Myocyte (in vitro differentiated cells): Measurements from ENCODE around the gene SSH2. TPM values are rescaled to one million over a fixed set of nuclear protein-coding genes. Genes with fewer than 3 reads are reported as not detected.
A peak's percentile ranks its signal among the peaks of the same experiment; 100 is the strongest.
"Not testable (repeated sequence)": the region's sequence is repeated elsewhere in the genome, so short reads cannot be mapped to it uniquely, and the experiment has no call there.

ENCODE experiments used
- DNase-seq: peaks from one replicate; pipeline ENCODE4 v3.0.0-alpha.2; 2012; ENCODE audit warnings: low read depth
- polyA plus RNA-seq: library from polyadenylated mRNA; unstranded; fragments of >200 nt; gene quantifications from one replicate; pipeline ENCODE4 v1.2.1, GENCODE V29; 2012; ENCODE audit warnings: missing spikeins
- total RNA-seq: library from RNA; depleted of rRNA; stranded (reverse); fragments of >200 nt; gene quantifications from 2 replicates; pipeline ENCODE4 v1.2.3, GENCODE V29; 2014

SSH2 gene, protein sequence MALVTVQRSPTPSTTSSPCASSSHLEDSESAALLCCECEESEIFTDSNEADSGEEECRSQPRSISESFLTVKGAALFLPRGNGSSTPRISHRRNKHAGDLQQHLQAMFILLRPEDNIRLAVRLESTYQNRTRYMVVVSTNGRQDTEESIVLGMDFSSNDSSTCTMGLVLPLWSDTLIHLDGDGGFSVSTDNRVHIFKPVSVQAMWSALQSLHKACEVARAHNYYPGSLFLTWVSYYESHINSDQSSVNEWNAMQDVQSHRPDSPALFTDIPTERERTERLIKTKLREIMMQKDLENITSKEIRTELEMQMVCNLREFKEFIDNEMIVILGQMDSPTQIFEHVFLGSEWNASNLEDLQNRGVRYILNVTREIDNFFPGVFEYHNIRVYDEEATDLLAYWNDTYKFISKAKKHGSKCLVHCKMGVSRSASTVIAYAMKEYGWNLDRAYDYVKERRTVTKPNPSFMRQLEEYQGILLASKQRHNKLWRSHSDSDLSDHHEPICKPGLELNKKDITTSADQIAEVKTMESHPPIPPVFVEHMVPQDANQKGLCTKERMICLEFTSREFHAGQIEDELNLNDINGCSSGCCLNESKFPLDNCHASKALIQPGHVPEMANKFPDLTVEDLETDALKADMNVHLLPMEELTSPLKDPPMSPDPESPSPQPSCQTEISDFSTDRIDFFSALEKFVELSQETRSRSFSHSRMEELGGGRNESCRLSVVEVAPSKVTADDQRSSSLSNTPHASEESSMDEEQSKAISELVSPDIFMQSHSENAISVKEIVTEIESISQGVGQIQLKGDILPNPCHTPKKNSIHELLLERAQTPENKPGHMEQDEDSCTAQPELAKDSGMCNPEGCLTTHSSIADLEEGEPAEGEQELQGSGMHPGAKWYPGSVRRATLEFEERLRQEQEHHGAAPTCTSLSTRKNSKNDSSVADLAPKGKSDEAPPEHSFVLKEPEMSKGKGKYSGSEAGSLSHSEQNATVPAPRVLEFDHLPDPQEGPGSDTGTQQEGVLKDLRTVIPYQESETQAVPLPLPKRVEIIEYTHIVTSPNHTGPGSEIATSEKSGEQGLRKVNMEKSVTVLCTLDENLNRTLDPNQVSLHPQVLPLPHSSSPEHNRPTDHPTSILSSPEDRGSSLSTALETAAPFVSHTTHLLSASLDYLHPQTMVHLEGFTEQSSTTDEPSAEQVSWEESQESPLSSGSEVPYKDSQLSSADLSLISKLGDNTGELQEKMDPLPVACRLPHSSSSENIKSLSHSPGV (N-terminal part only)
- total RNA-seq: 21.5 and 26.7 TPM in 2 replicates
- polyA plus RNA-seq: 12.8 TPM

DNA sequence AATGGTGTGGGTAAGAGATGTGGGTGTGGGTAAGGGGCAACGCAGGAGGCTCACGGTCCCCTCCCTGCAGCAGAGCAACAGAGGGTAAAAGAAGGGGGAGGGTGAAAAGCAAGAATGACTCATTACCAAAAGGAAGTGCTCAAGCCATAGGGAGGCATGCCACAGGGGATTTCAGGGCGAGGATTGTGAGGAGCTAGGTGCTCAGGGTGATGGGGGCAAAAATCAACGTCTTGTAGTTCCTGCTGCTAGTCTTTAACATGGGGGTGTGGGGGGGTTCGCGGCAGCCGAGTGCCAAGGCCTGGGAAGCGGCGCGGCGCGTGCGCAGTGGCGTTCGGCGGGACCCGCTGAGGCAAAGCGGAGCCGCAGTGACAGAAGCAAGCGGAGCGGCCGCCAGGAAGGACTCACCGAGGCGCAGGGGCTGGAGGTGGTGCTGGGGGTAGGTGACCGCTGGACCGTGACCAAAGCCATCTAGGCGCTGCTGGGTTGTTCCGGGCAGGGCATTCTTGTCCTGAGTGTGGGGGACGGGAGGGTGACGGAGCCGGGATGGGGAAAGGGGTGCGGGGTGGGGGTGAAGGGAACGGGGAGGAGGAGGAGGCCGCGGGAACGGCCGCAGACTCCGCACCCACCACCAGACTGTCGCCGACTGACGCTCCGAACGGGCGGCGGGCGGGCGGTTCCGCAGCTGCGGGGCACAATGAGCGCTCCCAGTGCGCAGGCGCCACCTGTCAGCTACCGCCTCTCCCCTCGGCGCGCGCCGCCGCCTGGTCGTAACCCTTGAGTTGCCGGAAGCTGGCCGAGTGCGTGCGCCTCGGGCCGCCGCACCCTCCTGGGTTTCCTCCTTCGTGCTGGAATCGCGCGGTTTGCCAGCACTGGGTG, at the start of gene SSH2:
Gene SSH2, minus strand, starts transcription at position 696 of the 876 bp plus-strand sequence. Its CDS starts 228 bp downstream, at position 468.
- DNase-seq: peak; percentile 88

DNA sequence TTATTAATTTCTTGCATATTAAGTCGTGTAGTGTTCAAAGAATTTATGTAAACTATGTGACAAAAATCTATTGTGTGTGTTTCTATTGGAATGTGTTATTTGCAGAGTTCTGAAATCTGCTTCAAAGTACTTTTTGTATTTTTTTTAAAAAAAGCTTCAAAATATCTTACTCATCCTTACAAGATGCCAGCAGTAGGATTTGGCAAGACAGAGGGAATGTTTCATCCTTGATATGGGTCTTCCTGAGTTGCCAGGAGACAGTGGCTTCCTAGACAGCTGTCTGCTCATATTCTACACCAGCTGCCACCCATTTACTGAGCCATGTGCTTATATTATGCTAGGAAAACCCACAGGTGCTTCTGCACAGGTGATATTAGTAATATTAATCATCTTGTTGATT, 47.8 kb upstream of the SSH2 start:
- DNase-seq: peak; percentile 86

GRCh38 chr17:29973005-29973404, 43.0 kb upstream of the SSH2 start:
- no peak for DNase-seq

GRCh38 chr17:29972277-29972676, 42.2 kb upstream of the SSH2 start:
- no peak for DNase-seq

- no peak for DNase-seq
Observed at GRCh38 chr17:29968271-29968670, 38.2 kb upstream of the SSH2 start.

DNA sequence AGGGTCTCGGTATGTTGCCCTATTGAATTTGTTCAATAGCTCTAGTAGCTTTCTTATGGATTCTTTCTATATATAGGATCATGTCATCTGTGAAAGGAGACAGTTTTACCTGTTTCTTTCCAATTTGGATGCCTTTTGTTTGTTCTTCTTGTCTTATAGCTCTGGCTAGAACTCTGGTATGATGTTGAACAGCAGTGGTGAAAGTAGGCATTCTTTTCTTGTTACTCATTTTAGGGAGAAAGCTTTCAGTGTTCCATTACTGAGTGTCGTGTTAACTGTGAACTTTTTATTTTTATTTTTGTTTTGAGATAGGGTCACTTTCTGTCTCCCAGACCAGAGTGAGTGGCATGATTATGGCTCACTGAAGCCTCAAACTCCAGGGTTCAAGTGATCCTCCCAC, 32.6 kb upstream of the SSH2 start:
- DNase-seq: no peak

- no peak for DNase-seq
Observed at GRCh38 chr17:29959658-29960337, 29.8 kb upstream of the SSH2 start.

- DNase-seq: no peak
Observed at GRCh38 chr17:29958947-29959657, 29.1 kb upstream of the SSH2 start.

GRCh38 chr17:29957488-29957887, 27.5 kb upstream of the SSH2 start:
- not testable (repeated sequence) for DNase-seq

GRCh38 chr17:29956225-29956624, 26.2 kb upstream of the SSH2 start:
- DNase-seq: peak; percentile 28

- no peak for DNase-seq
Observed at GRCh38 chr17:29954405-29954804, 24.4 kb upstream of the SSH2 start.

DNA sequence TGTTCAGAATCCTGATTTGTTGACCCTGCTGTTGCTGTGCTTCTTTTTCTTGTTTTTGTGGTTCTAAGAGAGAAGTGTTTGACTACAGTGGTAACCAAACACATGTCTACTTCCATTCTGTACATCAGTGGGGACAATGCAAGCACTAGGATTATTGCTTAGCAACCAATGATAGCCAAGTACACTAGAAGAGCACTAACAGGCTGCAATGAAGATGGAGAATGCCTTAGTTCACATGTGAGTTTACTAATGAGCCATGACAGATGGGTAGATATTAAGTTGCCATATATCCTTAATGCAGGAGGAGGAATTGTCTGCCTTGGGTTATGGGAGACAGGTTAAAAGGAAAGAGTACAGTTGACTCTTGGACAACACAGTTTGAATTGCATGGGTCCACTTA, 19.7 kb upstream of the SSH2 start:
- DNase-seq: no peak

- DNase-seq: no peak
Observed at GRCh38 chr17:29948448-29949215, 18.6 kb upstream of the SSH2 start.

DNA sequence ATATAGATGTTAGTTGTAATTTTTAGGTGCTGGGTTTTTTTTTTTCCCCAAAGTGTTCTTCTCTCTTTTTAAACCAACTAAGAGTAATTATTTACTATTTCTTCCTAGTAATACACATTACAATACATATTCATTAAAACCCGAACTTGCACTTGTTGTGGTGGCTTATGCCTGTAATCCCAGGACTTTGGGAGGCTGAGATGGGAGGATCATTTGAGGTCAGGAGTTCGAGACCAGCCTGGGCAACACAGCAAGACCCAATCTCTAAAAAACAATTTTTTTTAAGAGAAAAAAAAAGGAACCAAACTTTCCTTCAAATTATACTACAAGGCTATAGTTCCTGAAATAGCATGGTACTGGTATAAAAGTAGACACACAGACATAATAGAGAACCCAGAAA, 15.3 kb upstream of the SSH2 start:
- no peak for DNase-seq

- DNase-seq: no peak
Observed at GRCh38 chr17:29941334-29941733, 11.3 kb upstream of the SSH2 start, which contains the start of gene EFCAB5. TSS of gene EFCAB5 (plus strand) at chr17:29941634. CDS start at chr17:29941797, 163 bp downstream.

DNA sequence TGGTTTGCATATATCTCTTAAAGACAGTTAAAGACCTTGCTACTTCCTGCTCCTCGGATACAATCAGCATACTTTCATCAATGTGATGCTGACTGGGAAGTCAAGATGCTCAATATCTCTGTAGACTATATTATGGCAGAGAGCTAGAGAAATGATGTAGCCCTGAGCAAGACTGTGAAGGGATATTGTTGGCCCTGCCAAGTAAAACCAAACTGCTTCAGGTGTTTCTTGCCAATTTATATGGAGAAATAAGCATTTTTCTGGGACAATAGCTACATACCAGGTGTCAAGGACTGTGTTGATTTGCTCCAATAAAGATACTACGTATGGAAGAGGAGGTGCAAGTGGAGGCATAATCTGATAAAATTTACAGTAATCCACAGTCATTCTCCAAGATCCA, 6.7 kb upstream of the SSH2 start:
- DNase-seq: no peak

GRCh38 chr17:29935909-29936308, 5.9 kb upstream of the SSH2 start:
- DNase-seq: not testable (repeated sequence)

DNA sequence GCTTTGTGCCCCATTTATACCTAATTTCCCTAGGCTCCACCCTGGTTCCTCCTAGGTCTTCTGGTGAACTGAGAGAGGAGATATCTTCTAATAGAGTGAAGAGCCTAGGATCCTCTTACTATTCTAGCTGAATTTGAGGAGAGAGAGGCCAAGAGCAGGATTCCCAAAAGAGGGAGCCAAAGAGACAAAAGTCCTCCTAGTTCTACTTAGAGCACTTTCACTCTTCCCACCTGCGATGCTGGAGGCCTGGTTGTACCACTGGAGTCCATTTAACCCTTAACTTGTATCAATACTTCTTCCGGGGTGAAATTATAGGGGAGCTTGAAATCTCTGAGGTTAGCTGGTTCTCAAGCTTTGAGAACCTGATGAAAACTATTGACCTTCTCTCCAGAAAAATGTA, 3.4 kb upstream of the SSH2 start:
- peak; percentile 60 for DNase-seq
